Adrenal gland (tissue), 12 donors: ENCODE data around the gene C16orf90. TPM values are rescaled to one million over a fixed set of nuclear protein-coding genes. Genes with fewer than 3 reads are reported as not detected.

Experiments used
- DNase-seq, 7 donors: peaks; one replicate each; pipeline ENCODE4 v3.0.0-alpha.2; 2019 to 2020
- H3K27ac ChIP-seq, 5 donors: fragments of 200-600 bp; sonication (generic) in 4 of 5; 1 replicate in 3 of 5; 2 replicates in 2 of 5; pipeline versions ENCODE4 v1.5.1 to v1.8.0; 2016 to 2020; ENCODE audit warnings: mild to moderate bottlenecking in 1 of 5
- H3K27me3 ChIP-seq: fragments of 200-600 bp; 2 replicates; pipeline ENCODE4 v1.8.0; 2021
- H3K36me3 ChIP-seq, 2 donors: fragments of 200-600 bp; replicated peaks in 1 of 2; 1 replicate in 1 of 2; 2 replicates in 1 of 2; pipeline versions ENCODE4 v1.5.1 to v1.8.0; 2018 to 2022
- H3K4me1 ChIP-seq, 2 donors: fragments of 200-600 bp; replicated peaks in 1 of 2; 1 replicate in 1 of 2; 2 replicates in 1 of 2; pipeline versions ENCODE4 v1.5.1 to v1.8.0; 2018 to 2021
- H3K4me3 ChIP-seq, 4 donors: fragments of 200-600 bp; sonication (generic) in 3 of 4; one replicate each; pipeline ENCODE4 v1.5.1; 2016 to 2018
- H3K9me3 ChIP-seq, 3 donors: fragments of 200-600 bp; sonication (generic) in 1 of 3; replicated peaks in 1 of 3; 1 replicate in 2 of 3; 2 replicates in 1 of 3; pipeline versions ENCODE4 v1.5.1 to v1.8.0; 2016 to 2021
- POLR2A ChIP-seq, 2 donors: fragments of 450-650 bp; IDR thresholded peaks; one replicate each; pipeline ENCODE4 v1.6.1; 2017; ENCODE audit warnings: antibody characterized with exemption in 2 of 2, mild to moderate bottlenecking in 2 of 2, moderate library complexity in 1 of 2
- WGBS, 4 donors: extraction: QIAGEN DNeasy Blood & Tissue Kit in 2 of 4; methylation state at CpG; one replicate each; pipeline versions ENCODE4 v1.1.5 to v1.1.7; 2013 to 2017; 5-methylcytosine and 5-hydroxymethylcytosine counted together
- intact Hi-C, 2 donors: fragments of 100-400 bp; cut with DNase I; formaldehyde crosslinking; loops; one replicate each; pipeline versions ENCODE4 v1.14.1 to v1.15.0; 2022 to 2023
- polyA plus RNA-seq, 3 donors: library from polyadenylated mRNA; stranded (reverse); fragments of 200-250 nt in 2 of 3; fragments of 350-450 nt in 1 of 3; fragmentation: Illumina TruSeq in 1 of 3; extraction: RNeasy Lipid Tissue Mini Kit (QIAGEN cat#74804) in 1 of 3; gene quantifications; one replicate each; pipeline ENCODE4 v1.2.3, GENCODE V29; 2013 to 2014
- total RNA-seq, 9 donors: library from RNA; depleted of rRNA in 4 of 9; stranded (reverse); fragments of >200 nt in 4 of 9; fragments of 120-200 nt in 1 of 9; fragmentation: NEBNext Ultra II Directional in 1 of 9; extraction: Animal tissue kit (Norgen Biotek cat#: 25700) in 1 of 9; gene quantifications; one replicate each; pipeline versions ENCODE4 v1.1.0 to v1.2.4, GENCODE V29; 2013 to 2023
- TF ChIP-seq, protein P1 (sequence below), 6 experiments: fragments of 450-650 bp in 4 of 6; fragments of 200-600 bp in 2 of 6; sonication (generic) in 1 of 6; IDR thresholded peaks; 1 replicate in 5 of 6; 2 replicates in 1 of 6; pipeline versions ENCODE4 v1.5.1 to v1.8.0; 2016 to 2021; ENCODE audit warnings: antibody characterized with exemption in 6 of 6, mild to moderate bottlenecking in 2 of 6, moderate library complexity in 1 of 6
- donor health status: healthy with polysubstance abuse.
- donor health status: Bipolar disorder and iron deficiency.
- donor health status: DM: yes; HTN: yes; CAD: no.
- donor health status: DM: no; HTN: no; CAD: no.
- donor health status: DM: no; HTN: no; CAD: no.
- donor health status: DM: yes; HTN: yes; CAD: no.

C16orf90 gene
- total and polyA plus RNA-seq, 12 donors: not detected

DNA sequence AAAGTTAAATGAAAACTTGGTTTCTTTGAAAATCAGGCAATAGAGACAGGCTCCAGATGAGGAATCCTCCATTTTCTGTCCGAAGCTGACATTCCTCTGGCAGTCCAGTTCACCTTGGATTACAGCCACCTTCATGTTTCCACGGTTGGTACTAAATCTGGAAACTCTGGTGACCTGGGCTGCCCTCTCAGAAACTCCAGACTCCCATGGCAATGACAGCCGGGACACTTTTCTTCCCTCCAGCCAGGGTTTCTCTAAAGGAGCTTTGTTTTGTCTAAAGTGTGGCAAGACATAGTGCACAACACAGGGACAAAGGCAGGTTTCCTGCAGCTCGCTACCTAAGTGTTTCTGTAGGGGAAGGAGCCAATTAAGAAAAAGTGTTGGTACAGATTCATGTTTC is 41.6 kb upstream of the C16orf90 start:
- Histone ChIP-seq H3K9me3 (no peaks in the 10 kb centered on the region), H3K4me3 (no peak overlapping the region), H3K27me3 (no peaks in the 10 kb centered on the region), H3K27ac (no peak overlapping the region), H3K36me3 (peaks cover 0 to 53% of the 10 kb centered on the region in 2 donors), H3K4me1 (peaks cover 0 to 4% of the 10 kb centered on the region in 2 donors)
- DNase-seq: peak in 6 of 7 donors; percentile 23 to 71 (median 46)
- TF ChIP-seq POLR2A (IDR thresholded peaks at IDR 0.05): no peak
- TF ChIP-seq, protein P1, sequence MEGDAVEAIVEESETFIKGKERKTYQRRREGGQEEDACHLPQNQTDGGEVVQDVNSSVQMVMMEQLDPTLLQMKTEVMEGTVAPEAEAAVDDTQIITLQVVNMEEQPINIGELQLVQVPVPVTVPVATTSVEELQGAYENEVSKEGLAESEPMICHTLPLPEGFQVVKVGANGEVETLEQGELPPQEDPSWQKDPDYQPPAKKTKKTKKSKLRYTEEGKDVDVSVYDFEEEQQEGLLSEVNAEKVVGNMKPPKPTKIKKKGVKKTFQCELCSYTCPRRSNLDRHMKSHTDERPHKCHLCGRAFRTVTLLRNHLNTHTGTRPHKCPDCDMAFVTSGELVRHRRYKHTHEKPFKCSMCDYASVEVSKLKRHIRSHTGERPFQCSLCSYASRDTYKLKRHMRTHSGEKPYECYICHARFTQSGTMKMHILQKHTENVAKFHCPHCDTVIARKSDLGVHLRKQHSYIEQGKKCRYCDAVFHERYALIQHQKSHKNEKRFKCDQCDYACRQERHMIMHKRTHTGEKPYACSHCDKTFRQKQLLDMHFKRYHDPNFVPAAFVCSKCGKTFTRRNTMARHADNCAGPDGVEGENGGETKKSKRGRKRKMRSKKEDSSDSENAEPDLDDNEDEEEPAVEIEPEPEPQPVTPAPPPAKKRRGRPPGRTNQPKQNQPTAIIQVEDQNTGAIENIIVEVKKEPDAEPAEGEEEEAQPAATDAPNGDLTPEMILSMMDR (IDR thresholded peaks at IDR 0.05): no peak
- intact Hi-C loops: no loop called here
- 41 to 57% (median 46%) methylated on average over 4 of the region's 4 CpGs for whole genome bisulfite sequencing, 4 donors

- TF ChIP-seq, protein P1 (IDR thresholded peaks at IDR 0.05): no peak
- no peak for TF ChIP-seq POLR2A (IDR thresholded peaks at IDR 0.05)
- peaks cover 0 to 4% of the 10 kb centered on the region in 2 donors for H3K4me1 ChIP-seq
- H3K27me3 ChIP-seq: no peaks in the 10 kb centered on the region
- H3K9me3 ChIP-seq: no peaks in the 10 kb centered on the region
- DNase-seq: no peak
- no peak overlapping the region for H3K4me3 ChIP-seq
- intact Hi-C loops: no loop called here
- no peak overlapping the region for H3K27ac ChIP-seq
- peaks cover 0 to 53% of the 10 kb centered on the region in 2 donors for H3K36me3 ChIP-seq
- WGBS, 4 donors: 69 to 75% (median 73%) methylated on average over 3 of the region's 3 CpGs
Observed at GRCh38 chr16:3536271-3536731, 41.0 kb upstream of the C16orf90 start.

DNA sequence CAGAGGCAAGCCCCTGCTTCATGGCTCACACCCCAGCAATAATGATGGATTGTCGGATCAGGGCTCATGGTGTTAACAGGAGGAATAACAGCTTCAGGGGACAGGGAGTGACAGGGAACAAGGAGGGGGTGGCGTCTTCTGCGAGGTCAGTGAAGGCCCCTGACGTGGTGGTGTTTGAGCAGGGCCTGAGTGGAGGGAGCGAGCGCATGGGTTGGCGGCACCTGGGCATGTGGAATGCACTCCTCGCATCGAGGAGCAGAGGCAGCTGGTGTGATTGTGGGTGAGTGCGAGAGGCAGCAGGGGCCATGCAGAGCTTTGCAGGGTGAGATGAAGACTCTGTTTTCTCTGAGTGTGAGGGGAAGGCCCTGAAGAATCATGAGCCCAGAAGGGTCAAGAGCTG is 38.8 kb upstream of the C16orf90 start:
- Histone ChIP-seq H3K36me3 (peaks cover 0 to 52% of the 10 kb centered on the region in 2 donors), H3K9me3 (no peaks in the 10 kb centered on the region), H3K27me3 (no peaks in the 10 kb centered on the region), H3K4me3 (no peak overlapping the region), H3K27ac (no peak overlapping the region), H3K4me1 (peaks cover 0 to 4% of the 10 kb centered on the region in 2 donors)
- intact Hi-C loops: no loop called here
- WGBS, 4 donors: 95 to 97% (median 95%) methylated on average over 10 of the region's 10 CpGs
- no peak for TF ChIP-seq POLR2A (IDR thresholded peaks at IDR 0.05)
- TF ChIP-seq, protein P1 (IDR thresholded peaks at IDR 0.05): no peak
- no peak for DNase-seq

DNA sequence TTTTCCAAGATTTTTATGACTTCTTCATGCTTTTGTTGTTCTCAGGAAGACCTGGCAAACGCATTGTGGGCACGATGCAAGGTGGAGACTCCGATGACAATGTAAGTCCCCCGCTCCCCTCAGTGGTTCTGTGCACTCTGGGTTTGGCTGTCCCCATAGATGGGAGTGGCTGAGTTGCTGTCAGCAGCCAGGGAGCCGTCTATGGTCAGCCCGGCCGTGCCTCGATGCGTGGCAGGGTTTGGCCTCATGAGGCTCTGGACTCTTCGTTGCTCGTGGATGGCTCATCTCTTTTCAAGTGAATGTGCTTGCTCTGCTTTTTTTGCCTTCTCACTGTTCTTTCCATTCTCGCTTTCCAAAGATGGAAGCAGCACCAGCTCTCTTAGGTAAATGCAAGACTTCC is 37.5 kb upstream of the C16orf90 start:
- Histone ChIP-seq H3K4me1 (peaks cover 0 to 4% of the 10 kb centered on the region in 2 donors), H3K27ac (no peak overlapping the region), H3K27me3 (no peaks in the 10 kb centered on the region), H3K36me3 (peaks cover 0 to 47% of the 10 kb centered on the region in 2 donors), H3K4me3 (no peak overlapping the region), H3K9me3 (no peaks in the 10 kb centered on the region)
- WGBS, 4 donors: 90 to 98% (median 94%) methylated on average over 9 to 12 of the region's 12 CpGs
- TF ChIP-seq, protein P1 (IDR thresholded peaks at IDR 0.05): no peak
- no peak for TF ChIP-seq POLR2A (IDR thresholded peaks at IDR 0.05)
- DNase-seq: no peak
- intact Hi-C loops: no loop called here
